NK-92 (cell line): ENCODE data around the gene MPP7.
"Not testable (repeated sequence)": the region's sequence is repeated elsewhere in the genome, so short reads cannot be mapped to it uniquely, and the experiment has no call there.

Experiments used
- DNase-seq: peaks from one replicate; lab custom pipeline; 2025; ENCODE audit not compliant: unreplicated experiment; lab: John Stamatoyannopoulos, UW

MPP7 gene

GRCh38 chr10:28302638-28303488, at the start of gene MPP7:
Gene MPP7 (minus strand): TSS chr10:28303064. CDS start chr10:28238604, 64,460 bp downstream.
- DNase-seq: peak; percentile 75

GRCh38 chr10:28349892-28350291, 47.0 kb upstream of the MPP7 start:
- no peak for DNase-seq

GRCh38 chr10:28343987-28344895, 41.4 kb upstream of the MPP7 start:
- DNase-seq: no peak

- DNase-seq: no peak
These were observed 40.4 kb upstream of the MPP7 start for GRCh38 chr10:28343252-28343651.

GRCh38 chr10:28341679-28342078, 38.8 kb upstream of the MPP7 start:
- DNase-seq: not testable (repeated sequence)

- no peak for DNase-seq
These were observed 29.9 kb upstream of the MPP7 start for GRCh38 chr10:28332726-28333125.

GRCh38 chr10:28331841-28332240, 29.0 kb upstream of the MPP7 start:
- no peak for DNase-seq

GRCh38 chr10:28331066-28331465, 28.2 kb upstream of the MPP7 start:
- DNase-seq: no peak

- DNase-seq: no peak
These were observed 25.5 kb upstream of the MPP7 start for GRCh38 chr10:28328346-28328745.

GRCh38 chr10:28327491-28327880, 24.6 kb upstream of the MPP7 start:
- DNase-seq: no peak

GRCh38 chr10:28326516-28327490, 23.9 kb upstream of the MPP7 start:
- no peak for DNase-seq

GRCh38 chr10:28320799-28321198, 17.9 kb upstream of the MPP7 start:
- DNase-seq: no peak

GRCh38 chr10:28320090-28320489, 17.2 kb upstream of the MPP7 start:
- no peak for DNase-seq

- DNase-seq: not testable (repeated sequence)
These were observed 16.2 kb upstream of the MPP7 start for GRCh38 chr10:28319061-28319460.

GRCh38 chr10:28318626-28319025, 15.8 kb upstream of the MPP7 start:
- DNase-seq: no peak

- no peak for DNase-seq
These were observed 14.9 kb upstream of the MPP7 start for GRCh38 chr10:28317760-28318159.

GRCh38 chr10:28316696-28317095, 13.8 kb upstream of the MPP7 start:
- DNase-seq: no peak

- DNase-seq: no peak
These were observed 12.3 kb upstream of the MPP7 start for GRCh38 chr10:28315140-28315539.

- no peak for DNase-seq
These were observed 11.3 kb upstream of the MPP7 start for GRCh38 chr10:28314211-28314610.

GRCh38 chr10:28312572-28312971, 9.7 kb upstream of the MPP7 start:
- DNase-seq: no peak

GRCh38 chr10:28311104-28311503, 8.2 kb upstream of the MPP7 start:
- DNase-seq: no peak
